ENCODE data around the gene ASXL1. TPM values are rescaled to one million over a fixed set of nuclear protein-coding genes. Genes with fewer than 3 reads are reported as not detected.

The ASXL1 gene
- total and polyA plus RNA-seq, 10 of the 15 experiments (the other 5 are each of a cell fraction or from before 2014, with no cell fraction given) = 11.0 to 87.6 (median 56.8) TPM

- H3K4me2 ChIP-seq (ENCODE audit: control insufficient read depth, insufficient read depth) = no peak overlapping the region
- H3K27me3 ChIP-seq (replicated peaks in 1 of 2; ENCODE audit: control insufficient read depth in 2 of 2, insufficient read depth in 2 of 2, low read length in 1 of 2) = no peaks in the 10 kb centered on the region
- ChIA-PET POLR2A (interaction anchor here (0.6 kb wide), 1 partner anchor 110 kb away, joined by 4 read pairs; no protein-coding TSS in a partner anchor), SMC1A (ENCODE audit: uncharacterized antibody, unreplicated experiment) (no interaction called here), CTCF (no interaction called here), RAD21 (ENCODE audit: unreplicated experiment) (no interaction called here)
- ATAC-seq (no peak), FAIRE-seq (no peak), DNase-seq (ENCODE audit: low read depth, low spot score) (no peak)
- H3K79me2 ChIP-seq (ENCODE audit: control insufficient read depth, insufficient read depth, low read length) = no peaks in the 10 kb centered on the region; the same call in 1 of the 2 replicates
- no peak overlapping the region for H3K9ac ChIP-seq (ENCODE audit: control insufficient read depth, insufficient read depth, low read length)
- TF ChIP-seq ATF7 (IDR thresholded peaks at IDR 0.05; ENCODE audit: low read depth) (no peak), SMARCA5 (IDR thresholded peaks at IDR 0.05) (no peak), IKZF1 (conservative IDR thresholded peaks at IDR 0.05) (no peak), SP1 (IDR thresholded peaks at IDR 0.05; ENCODE audit: low read depth, low read length) (no peak), RCOR1 (conservative IDR thresholded peaks at IDR 0.05; ENCODE audit: low read depth, low read length) (no peak), SMAD5 (IDR thresholded peaks at IDR 0.05; ENCODE audit: low read depth) (no peak), FOS (IDR thresholded peaks at IDR 0.05; ENCODE audit: borderline replicate concordance, extremely low read depth, insufficient read length) (no peak), CBX5 (IDR thresholded peaks at IDR 0.05; ENCODE audit: low read depth) (no peak), ZBED1 (IDR thresholded peaks at IDR 0.05; ENCODE audit: borderline replicate concordance) (no peak), EP300 (IDR thresholded peaks at IDR 0.05; ENCODE audit: borderline replicate concordance in 1 of 2, control insufficient read depth in 1 of 2, low read depth in 2 of 2, low read length in 2 of 2) (no peak), MXI1 (IDR thresholded peaks at IDR 0.05; ENCODE audit: low read depth, low read length) (no peak), YY1 (IDR thresholded peaks at IDR 0.05; ENCODE audit: low read depth, low read length) (no peak), ZNF24 (IDR thresholded peaks at IDR 0.05) (no peak)
- BruUV-seq (replicated peaks) = no TSS peak
- in situ Hi-C loops (cut with MboI) (no loop called here), intact Hi-C loops (cut with micrococcal nuclease; ENCODE audit: unreplicated experiment) (no loop called here)
- H3K4me3 ChIP-seq = no peak overlapping the region
- no peak overlapping the region for H3K27ac ChIP-seq (ENCODE audit: control insufficient read depth, insufficient read depth)
- H3K9me3 ChIP-seq (replicated peaks; ENCODE audit: control insufficient read depth, insufficient read depth, low read length) = no peaks in the 10 kb centered on the region
- H3K36me3 ChIP-seq (ENCODE audit: control insufficient read depth in 2 of 2, insufficient read depth in 2 of 2, low read length in 1 of 2) = peaks cover 4 to 25% of the 10 kb centered on the region in 2 experiments
- no peaks in the 10 kb centered on the region for H4K20me1 ChIP-seq (ENCODE audit: control insufficient read depth, insufficient read depth)
- 58% methylated on average over 6 of the region's 6 CpGs for WGBS (ENCODE audit: insufficient coverage, insufficient replicate concordance, low lambda C conversion rate, missing lambda C conversion rate)
- H3K4me1 ChIP-seq (ENCODE audit: control insufficient read depth, insufficient read depth, low read length) = no peaks in the 10 kb centered on the region; the same call in 1 of the 2 replicates
- no peak overlapping the region for H2AFZ ChIP-seq (ENCODE audit: control insufficient read depth, low read depth, low read length)
Observed at GRCh38 chr20:32319100-32319499, 39.0 kb upstream of the ASXL1 start.
